NCI-H524 (cell line): ENCODE measurements around the gene SNX10.

Experiments used
- DNase-seq, 2 experiments: peaks; one replicate each; lab custom pipeline; 2025; lab: John Stamatoyannopoulos, UW

The SNX10 gene

GRCh38 chr7:26337232-26337865, 45.7 kb downstream of the SNX10 start:
- no peak for DNase-seq

GRCh38 chr7:26340476-26341018, 48.9 kb downstream of the SNX10 start:
- no peak for DNase-seq

GRCh38 chr7:26343320-26343832, 51.7 kb downstream of the SNX10 start:
- DNase-seq: no peak

- DNase-seq: no peak
Observed at GRCh38 chr7:26343837-26344236, 52.2 kb downstream of the SNX10 start.

- no peak for DNase-seq
Observed at GRCh38 chr7:26345202-26345601, 53.5 kb downstream of the SNX10 start.

- DNase-seq: no peak
Observed at GRCh38 chr7:26345837-26346236, 54.2 kb downstream of the SNX10 start.

- DNase-seq: no peak
Observed at GRCh38 chr7:26346611-26347203, 55.0 kb downstream of the SNX10 start.

- no peak for DNase-seq
Observed at GRCh38 chr7:26348234-26348851, 56.7 kb downstream of the SNX10 start.

- peak in 1 of 2 experiments; percentile 28 for DNase-seq
Observed at GRCh38 chr7:26349005-26349915, 57.6 kb downstream of the SNX10 start.

- DNase-seq: no peak
Observed at GRCh38 chr7:26351171-26351570, 59.5 kb downstream of the SNX10 start.

GRCh38 chr7:26356229-26356628, 64.6 kb downstream of the SNX10 start:
- peak; percentile 48 to 51 for DNase-seq

GRCh38 chr7:26356929-26357798, 65.5 kb downstream of the SNX10 start:
- DNase-seq: no peak

- no peak for DNase-seq
Observed at GRCh38 chr7:26357799-26358151, 66.1 kb downstream of the SNX10 start.

GRCh38 chr7:26360650-26361049, 69.0 kb downstream of the SNX10 start:
- DNase-seq: no peak

GRCh38 chr7:26361637-26362036, 70.0 kb downstream of the SNX10 start:
- no peak for DNase-seq

- no peak for DNase-seq
Observed at GRCh38 chr7:26363465-26363864, 71.8 kb downstream of the SNX10 start.

- peak; percentile 29 to 71 for DNase-seq
Observed at GRCh38 chr7:26365077-26365900, 73.6 kb downstream of the SNX10 start.

- DNase-seq: no peak
Observed at GRCh38 chr7:26365901-26366275, 74.2 kb downstream of the SNX10 start.

- DNase-seq: no peak
Observed at GRCh38 chr7:26367219-26367711, 75.6 kb downstream of the SNX10 start.

- peak in 1 of 2 experiments; percentile 39 for DNase-seq
Observed at GRCh38 chr7:26368542-26368941, 76.9 kb downstream of the SNX10 start.
